CD14-positive monocyte (primary cell): ENCODE results near the gene BTBD6. TPM values are rescaled to one million over a fixed set of nuclear protein-coding genes. Genes with fewer than 3 reads are reported as not detected.

Experiments
- DNase-seq, 3 donors: peaks; one replicate each; pipeline ENCODE4 v3.0.0-alpha.2; 2011 to 2022
- H2AFZ ChIP-seq: 2 replicates; pipeline ENCODE4 v1.6.0; 2012; ENCODE audit warnings: mild to moderate bottlenecking, low read depth, low read length, inconsistent platforms; ENCODE audit not compliant: insufficient read depth, poor library complexity, severe bottlenecking
- H3K27ac ChIP-seq, 2 donors: 1 replicate in 1 of 2; 2 replicates in 1 of 2; pipeline ENCODE4 v1.5.1; 2012 to 2013; ENCODE audit warnings: low read length in 2 of 2, control low read depth in 1 of 2, inconsistent platforms in 1 of 2, low read depth in 1 of 2, mild to moderate bottlenecking in 1 of 2
- H3K27me3 ChIP-seq, 2 donors: one replicate each; pipeline versions ENCODE4 v1.6.0 to v1.6.1; 2011 to 2013; ENCODE audit warnings: low read length in 2 of 2; ENCODE audit not compliant: control insufficient read depth in 2 of 2, insufficient read depth in 2 of 2
- H3K36me3 ChIP-seq, 2 donors: replicated peaks in 1 of 2; 1 replicate in 1 of 2; 2 replicates in 1 of 2; pipeline versions ENCODE4 v1.5.1 to v1.6.1; 2012 to 2013; ENCODE audit warnings: low read length in 2 of 2, control low read depth in 1 of 2, inconsistent platforms in 1 of 2, mild to moderate bottlenecking in 1 of 2; ENCODE audit not compliant: insufficient read depth in 2 of 2, control insufficient read depth in 1 of 2
- H3K4me1 ChIP-seq, 2 donors: 1 replicate in 1 of 2; 2 replicates in 1 of 2; pipeline versions ENCODE4 v1.5.1 to v1.6.1; 2012 to 2013; ENCODE audit warnings: low read length in 2 of 2, control low read depth in 1 of 2, inconsistent platforms in 1 of 2, mild to moderate bottlenecking in 1 of 2, moderate library complexity in 1 of 2; ENCODE audit not compliant: insufficient read depth in 2 of 2, control insufficient read depth in 1 of 2
- H3K4me2 ChIP-seq: replicated peaks from 2 replicates; pipeline ENCODE3; 2012; ENCODE audit warnings: low read length, moderate library complexity, mild to moderate bottlenecking; ENCODE audit not compliant: poor library complexity, severe bottlenecking; ENCODE audit errors: extremely low read depth
- H3K4me3 ChIP-seq, 3 experiments: fragments of 200-600 bp in 1 of 3; sonication (generic) in 1 of 3; replicated peaks in 1 of 3; 1 replicate in 2 of 3; 2 replicates in 1 of 3; pipeline ENCODE4 v1.5.1; 2011 to 2013; ENCODE audit warnings: low read length in 3 of 3, mild to moderate bottlenecking in 3 of 3, control low read depth in 2 of 3, low read depth in 2 of 3, inconsistent platforms in 1 of 3, moderate library complexity in 1 of 3
- H3K79me2 ChIP-seq: 2 replicates; pipeline ENCODE4 v1.6.0; 2012; ENCODE audit warnings: mild to moderate bottlenecking, control low read depth, inconsistent platforms, low read length, moderate library complexity; ENCODE audit not compliant: insufficient read depth
- H3K9ac ChIP-seq: 2 replicates; pipeline ENCODE4 v1.6.0; 2017; ENCODE audit warnings: low read length, mild to moderate bottlenecking; ENCODE audit not compliant: insufficient read depth, poor library complexity, severe bottlenecking
- H3K9me3 ChIP-seq, 2 donors: replicated peaks in 1 of 2; 1 replicate in 1 of 2; 2 replicates in 1 of 2; pipeline versions ENCODE4 v1.5.1 to v1.6.1; 2012 to 2013; ENCODE audit warnings: low read length in 2 of 2, control low read depth in 1 of 2; ENCODE audit not compliant: control insufficient read depth in 1 of 2, insufficient read depth in 1 of 2
- H4K20me1 ChIP-seq: 2 replicates; pipeline ENCODE4 v1.6.0; 2012; ENCODE audit warnings: mild to moderate bottlenecking, low read length, control low read depth, moderate library complexity; ENCODE audit not compliant: insufficient read depth
- H3K27ac Mint-ChIP-seq, 7 donors: one replicate each; pipeline ENCODE4 v1.8.0; 2020; ENCODE audit warnings: mild to moderate bottlenecking in 7 of 7, mixed read lengths in 7 of 7, moderate library complexity in 6 of 7, inconsistent platforms in 2 of 7
- H3K27me3 Mint-ChIP-seq, 3 donors: one replicate each; pipeline ENCODE4 v1.8.0; 2021 to 2022; ENCODE audit warnings: low read depth in 3 of 3, mild to moderate bottlenecking in 3 of 3, mixed read lengths in 3 of 3, moderate library complexity in 3 of 3, inconsistent platforms in 1 of 3
- H3K36me3 Mint-ChIP-seq, 2 donors: one replicate each; pipeline ENCODE4 v1.8.0; 2020; ENCODE audit warnings: mixed read lengths in 2 of 2, inconsistent platforms in 1 of 2, mild to moderate bottlenecking in 1 of 2
- H3K4me1 Mint-ChIP-seq: one replicate; pipeline ENCODE4 v1.8.0; 2020; ENCODE audit warnings: mild to moderate bottlenecking, mixed read lengths
- H3K4me3 Mint-ChIP-seq, 2 donors: one replicate each; pipeline ENCODE4 v1.8.0; 2020; ENCODE audit warnings: mild to moderate bottlenecking in 2 of 2, mixed read lengths in 2 of 2, moderate library complexity in 1 of 2
- H3K9me3 Mint-ChIP-seq, 7 donors: one replicate each; pipeline ENCODE4 v1.8.0; 2020 to 2022; ENCODE audit warnings: mixed read lengths in 7 of 7, mild to moderate bottlenecking in 6 of 7, moderate library complexity in 6 of 7, inconsistent platforms in 2 of 7
- CTCF ChIP-seq: fragments of 200-600 bp; IDR thresholded peaks from one replicate; pipeline ENCODE4 v1.8.0; 2022; ENCODE audit warnings: antibody characterized with exemption, mild to moderate bottlenecking
- WGBS: methylation state at CpG from one replicate; pipeline ENCODE4 v1.1.5; 2013; ENCODE audit warnings: missing lambda C conversion rate; ENCODE audit not compliant: insufficient coverage; 5-methylcytosine and 5-hydroxymethylcytosine counted together
- intact Hi-C, 2 donors: fragments of 100-400 bp; cut with micrococcal nuclease; formaldehyde crosslinking; loops; one replicate each; pipeline versions ENCODE4 v1.15.0 to v1.15.1; 2023
- polyA plus RNA-seq, 3 donors: library from polyadenylated mRNA; depleted of rRNA in 1 of 3; unstranded in 2 of 3; stranded (reverse) in 1 of 3; fragments of 300-500 nt in 2 of 3; fragments of >200 nt in 1 of 3; fragmentation: Illumina TruSeq in 2 of 3; gene quantifications; 1 replicate in 2 of 3; 2 replicates in 1 of 3; pipeline ENCODE4 v1.2.3, GENCODE V29; 2012 to 2021

Gene BTBD6
- polyA plus RNA-seq, 3 donors: 1.3 to 24.4 (median 6.3) TPM

GRCh38 chr14:105224845-105225570 lies 23.3 kb upstream of the BTBD6 start:
- no peak for TF ChIP-seq CTCF
- Histone ChIP-seq H3K9me3 (no peaks in the 10 kb centered on the region), H3K4me1 (no peaks in the 10 kb centered on the region), H3K4me3 (no peak overlapping the region), H3K4me2 (no peak overlapping the region), H3K9ac (no peak overlapping the region), H3K79me2 (no peaks in the 10 kb centered on the region), H4K20me1 (no peaks in the 10 kb centered on the region), H3K27me3 (no peaks in the 10 kb centered on the region), H3K27ac (no peak overlapping the region), H2AFZ (no peak overlapping the region), H3K36me3 (peaks cover 37 to 79% of the 10 kb centered on the region in 2 donors)
- Mint-ChIP-seq H3K36me3 (peaks cover 61 to 84% of the 10 kb centered on the region in 2 donors), H3K27ac (peak overlapping the region in 2 of 7 donors; percentile 19 to 36), H3K4me1 (peaks cover 7% of the 10 kb centered on the region), H3K27me3 (peaks cover 0 to 1% (median 0%) of the 10 kb centered on the region in 3 donors), H3K9me3 (no peaks in the 10 kb centered on the region), H3K4me3 (no peak overlapping the region)
- intact Hi-C loops: no loop called here
- no peak for DNase-seq
- WGBS: 97% methylated on average over 11 of the region's 11 CpGs

GRCh38 chr14:105226198-105226597 lies 22.1 kb upstream of the BTBD6 start:
- Mint-ChIP-seq H3K27me3 (peaks cover 0 to 1% (median 0%) of the 10 kb centered on the region in 3 donors), H3K36me3 (peaks cover 52 to 72% of the 10 kb centered on the region in 2 donors), H3K4me3 (no peak overlapping the region), H3K27ac (peak overlapping the region in 2 of 7 donors; percentile 32), H3K9me3 (no peaks in the 10 kb centered on the region), H3K4me1 (peaks cover 7% of the 10 kb centered on the region)
- Histone ChIP-seq H3K4me1 (no peaks in the 10 kb centered on the region), H4K20me1 (no peaks in the 10 kb centered on the region), H3K9ac (no peak overlapping the region), H3K36me3 (peaks cover 26 to 67% of the 10 kb centered on the region in 2 donors), H3K27ac (no peak overlapping the region), H3K4me3 (no peak overlapping the region), H2AFZ (no peak overlapping the region), H3K79me2 (no peaks in the 10 kb centered on the region), H3K4me2 (no peak overlapping the region), H3K9me3 (no peaks in the 10 kb centered on the region), H3K27me3 (no peaks in the 10 kb centered on the region)
- intact Hi-C loops: no loop called here
- no peak for TF ChIP-seq CTCF
- WGBS: 93% methylated on average over 10 of the region's 10 CpGs
- DNase-seq: no peak
